PC-3 (cell line): Measurements from ENCODE around the gene LARP4B. TPM values are rescaled to one million over a fixed set of nuclear protein-coding genes. Genes with fewer than 3 reads are reported as not detected.

ENCODE experiments used
- ATAC-seq: fragments of 200-7000 bp; cut with Tn5 transposase; 2 replicates; pipeline ENCODE4 v1.9.1; 2020; ENCODE audit warnings: mild to moderate bottlenecking, moderate library complexity
- BruUV-seq: library from RNA; stranded (reverse); fragments of 400-500 nt; replicated peaks from 2 replicates; lab custom pipeline; 2021; lab: Mats Ljungman, UMichigan
- CTCF ChIA-PET: fragments of 300-600 bp; sonication (Branson Sonifier 250); formaldehyde crosslinking; loops from one replicate; lab custom pipeline; 2022; ENCODE audit warnings: antibody characterized with exemption; lab: Charles Lee
- POLR2A ChIA-PET: fragments of 300-600 bp; sonication (Branson Sonifier 250); formaldehyde crosslinking; loops from one replicate; lab custom pipeline; 2022; ENCODE audit warnings: antibody characterized with exemption; ENCODE audit not compliant: unreplicated experiment; lab: Charles Lee
- DNase-seq: peaks from one replicate; pipeline ENCODE4 v3.0.0-alpha.2; 2015
- H2AFZ ChIP-seq: fragments of 300-600 bp; sonication (generic); 2 replicates; pipeline ENCODE4 v1.6.0; 2016; ENCODE audit warnings: antibody characterized with exemption, low read length
- H3F3A ChIP-seq: fragments of 300-600 bp; sonication (generic); one replicate; pipeline ENCODE4 v1.6.0; 2017; ENCODE audit warnings: antibody characterized with exemption, low read length, control low read depth, mild to moderate bottlenecking; ENCODE audit not compliant: unreplicated experiment
- H3K27ac ChIP-seq: fragments of 300-600 bp; sonication (generic); 2 replicates; pipeline ENCODE4 v1.5.1; 2016; ENCODE audit warnings: mild to moderate bottlenecking, low read length
- H3K27me3 ChIP-seq: fragments of 300-600 bp; sonication (generic); 2 replicates; pipeline ENCODE4 v1.6.1; 2016; ENCODE audit warnings: low read length, mixed read lengths
- H3K36me3 ChIP-seq: fragments of 300-600 bp; sonication (generic); 2 replicates; pipeline ENCODE4 v1.6.1; 2016; ENCODE audit warnings: low read depth, mixed run types, low read length, mixed read lengths
- H3K4me1 ChIP-seq: fragments of 300-600 bp; sonication (generic); 2 replicates; pipeline ENCODE4 v1.5.1; 2016; ENCODE audit warnings: low read length; ENCODE audit not compliant: insufficient read depth
- H3K4me2 ChIP-seq: fragments of 300-600 bp; sonication (generic); 2 replicates; pipeline ENCODE4 v1.6.0; 2016; ENCODE audit warnings: low read length
- H3K4me3 ChIP-seq: fragments of 300-600 bp; sonication (generic); 2 replicates; pipeline ENCODE4 v1.5.1; 2016; ENCODE audit warnings: mild to moderate bottlenecking, low read length, mixed read lengths
- H3K79me2 ChIP-seq: fragments of 300-600 bp; sonication (generic); 2 replicates; pipeline ENCODE4 v1.6.1; 2017; ENCODE audit warnings: low read length, mixed read lengths
- H3K9ac ChIP-seq: fragments of 300-600 bp; sonication (generic); 2 replicates; pipeline ENCODE4 v1.6.0; 2016; ENCODE audit warnings: mild to moderate bottlenecking, low read length
- H3K9me2 ChIP-seq: fragments of 300-600 bp; sonication (generic); replicated peaks from 2 replicates; pipeline ENCODE4 v1.6.1; 2016; ENCODE audit warnings: mixed run types, low read length, mixed read lengths
- H3K9me3 ChIP-seq: fragments of 300-600 bp; sonication (generic); 2 replicates; pipeline ENCODE4 v1.6.1; 2016; ENCODE audit warnings: low read length, mixed read lengths
- H4K20me1 ChIP-seq: fragments of 300-600 bp; sonication (generic); 2 replicates; pipeline ENCODE4 v1.6.1; 2016; ENCODE audit warnings: low read length, mixed read lengths
- CTCF ChIP-seq: fragments of 300-600 bp; sonication (generic); conservative IDR thresholded peaks from 2 replicates; pipeline ENCODE4 v1.5.1; 2017; ENCODE audit warnings: antibody characterized with exemption, low read depth, mild to moderate bottlenecking, low read length
- EZH2 ChIP-seq: fragments of 300-600 bp; sonication (generic); IDR thresholded peaks from one replicate; pipeline ENCODE4 v1.6.1; 2017; ENCODE audit warnings: antibody characterized with exemption, mild to moderate bottlenecking, low read length; ENCODE audit not compliant: unreplicated experiment
- EZH2phosphoT487 ChIP-seq: fragments of 300-600 bp; sonication (generic); IDR thresholded peaks from 2 replicates; pipeline ENCODE4 v1.6.1; 2018; ENCODE audit warnings: mild to moderate bottlenecking, antibody characterized with exemption, low read length, borderline replicate concordance
- intact Hi-C: fragments of 100-400 bp; cut with micrococcal nuclease; formaldehyde crosslinking; loops from 2 replicates; pipeline ENCODE4 v1.9.0; 2023
- total RNA-seq: library from RNA; depleted of rRNA; stranded (reverse); fragments of >200 nt; gene quantifications from 2 replicates; pipeline ENCODE4 v1.2.3, GENCODE V29; 2014

Gene LARP4B
- total RNA-seq, 1 experiment from 2014 or later, result 33.9 TPM

- H3K79me2 ChIP-seq, result peaks cover 87% of the 10 kb centered on the region
- BruUV-seq, result no TSS peak
- H4K20me1 ChIP-seq, result no peaks in the 10 kb centered on the region
- no peak overlapping the region for H2AFZ ChIP-seq
- H3K9me3 ChIP-seq, result no peaks in the 10 kb centered on the region
- H3K27ac ChIP-seq, result no peak overlapping the region
- POLR2A ChIA-PET, result no interaction called here
- intact Hi-C loops, result no loop called here
- no peak overlapping the region for H3K4me3 ChIP-seq
- no peak overlapping the region for H3K9ac ChIP-seq
- TF ChIP-seq CTCF (no peak), EZH2phosphoT487 (no peak), EZH2 (no peak)
- H3K36me3 ChIP-seq, result no peaks in the 10 kb centered on the region
- CTCF ChIA-PET, result no interaction called here
- H3K4me1 ChIP-seq, result no peaks in the 10 kb centered on the region
- no peak for ATAC-seq
- no peaks in the 10 kb centered on the region for H3K9me2 ChIP-seq
- no peaks in the 10 kb centered on the region for H3K27me3 ChIP-seq
- no peak for DNase-seq
- H3F3A ChIP-seq, result no peaks in the 10 kb centered on the region
- H3K4me2 ChIP-seq, result no peak overlapping the region
Measured at GRCh38 chr10:895324-895723, 36.2 kb downstream of the LARP4B start.

- intact Hi-C loops, result no loop called here
- Histone ChIP-seq H3K36me3 (no peaks in the 10 kb centered on the region), H3K4me1 (no peaks in the 10 kb centered on the region), H3K9me2 (no peaks in the 10 kb centered on the region), H3K79me2 (no peaks in the 10 kb centered on the region), H3K27ac (no peak overlapping the region), H3K4me3 (no peak overlapping the region), H2AFZ (no peak overlapping the region), H3K9ac (no peak overlapping the region), H3K9me3 (no peaks in the 10 kb centered on the region), H3K27me3 (no peaks in the 10 kb centered on the region), H4K20me1 (no peaks in the 10 kb centered on the region), H3F3A (no peaks in the 10 kb centered on the region), H3K4me2 (no peak overlapping the region)
- TF ChIP-seq CTCF (no peak), EZH2phosphoT487 (no peak), EZH2 (no peak)
- ChIA-PET POLR2A (no interaction called here), CTCF (no interaction called here)
- ATAC-seq (no peak), DNase-seq (no peak)
- BruUV-seq, result no TSS peak
Measured at GRCh38 chr10:878895-879294, 52.6 kb downstream of the LARP4B start.

GRCh38 chr10:878333-878759 is 53.2 kb downstream of the LARP4B start:
- CTCF ChIA-PET, result no interaction called here
- no peak overlapping the region for H3K4me3 ChIP-seq
- no peak for ATAC-seq
- DNase-seq, result no peak
- no peaks in the 10 kb centered on the region for H3F3A ChIP-seq
- no TSS peak for BruUV-seq
- intact Hi-C loops, result no loop called here
- H3K27ac ChIP-seq, result no peak overlapping the region
- no peaks in the 10 kb centered on the region for H3K9me2 ChIP-seq
- no peak overlapping the region for H3K9ac ChIP-seq
- no peaks in the 10 kb centered on the region for H4K20me1 ChIP-seq
- TF ChIP-seq EZH2phosphoT487, result no peak
- TF ChIP-seq CTCF, result no peak
- TF ChIP-seq EZH2, result no peak
- POLR2A ChIA-PET, result no interaction called here
- H3K79me2 ChIP-seq, result no peaks in the 10 kb centered on the region
- H2AFZ ChIP-seq, result no peak overlapping the region
- no peak overlapping the region for H3K4me2 ChIP-seq
- H3K9me3 ChIP-seq, result no peaks in the 10 kb centered on the region
- H3K4me1 ChIP-seq, result no peaks in the 10 kb centered on the region
- H3K27me3 ChIP-seq, result no peaks in the 10 kb centered on the region
- H3K36me3 ChIP-seq, result no peaks in the 10 kb centered on the region
